Suprapubic skin (tissue), 4 donors: Measurements from ENCODE around the gene PAIP2. TPM values are rescaled to one million over a fixed set of nuclear protein-coding genes. Genes with fewer than 3 reads are reported as not detected.

Experiments
- DNase-seq, 2 donors: peaks; one replicate each; pipeline ENCODE4 v3.0.0-alpha.2; 2019; ENCODE audit warnings: low spot score in 2 of 2
- H3K27ac ChIP-seq: fragments of 200-600 bp; sonication (generic); one replicate; pipeline ENCODE4 v1.5.1; 2019
- H3K27me3 ChIP-seq: fragments of 200-600 bp; sonication (generic); one replicate; pipeline ENCODE4 v1.5.1; 2019
- H3K36me3 ChIP-seq: fragments of 200-600 bp; sonication (generic); one replicate; pipeline ENCODE4 v1.5.1; 2019
- H3K4me1 ChIP-seq: fragments of 200-600 bp; sonication (generic); one replicate; pipeline ENCODE4 v1.5.1; 2019
- H3K4me3 ChIP-seq: fragments of 200-600 bp; sonication (generic); one replicate; pipeline ENCODE4 v1.5.1; 2019; ENCODE audit warnings: mild to moderate bottlenecking
- H3K9me3 ChIP-seq: fragments of 200-600 bp; sonication (generic); one replicate; pipeline ENCODE4 v1.5.1; 2019
- EP300 ChIP-seq: sonication (generic); formaldehyde crosslinking; IDR thresholded peaks from one replicate; pipeline ENCODE4 v1.6.1; 2017; ENCODE audit warnings: antibody characterized with exemption
- POLR2A ChIP-seq, 2 donors: fragments of 450-650 bp; IDR thresholded peaks; one replicate each; pipeline ENCODE4 v1.6.1; 2017; ENCODE audit warnings: antibody characterized with exemption in 2 of 2, mild to moderate bottlenecking in 2 of 2, moderate library complexity in 2 of 2
- POLR2AphosphoS5 ChIP-seq, 3 donors: sonication (generic); formaldehyde crosslinking; IDR thresholded peaks; one replicate each; pipeline ENCODE4 v1.6.1; 2017; ENCODE audit warnings: antibody characterized with exemption in 3 of 3
- WGBS: methylation state at CpG from one replicate; pipeline ENCODE4 v1.1.5; 2018; 5-methylcytosine and 5-hydroxymethylcytosine counted together
- total RNA-seq, 4 donors: library from RNA; depleted of rRNA; stranded (reverse); fragments of >200 nt; gene quantifications; one replicate each; pipeline ENCODE4 v1.1.0, GENCODE V29; 2016
- TF ChIP-seq, protein P1 (sequence below), 2 donors: fragments of 200-600 bp in 1 of 2; fragments of 450-650 bp in 1 of 2; sonication (generic) in 1 of 2; IDR thresholded peaks; one replicate each; pipeline ENCODE4 v1.5.1; 2016 to 2019; ENCODE audit warnings: antibody characterized with exemption in 2 of 2, mild to moderate bottlenecking in 1 of 2, moderate library complexity in 1 of 2

PAIP2 gene
- total RNA-seq, 4 donors from 2014 or later: 50.3 to 71.0 (median 53.5) TPM

DNA sequence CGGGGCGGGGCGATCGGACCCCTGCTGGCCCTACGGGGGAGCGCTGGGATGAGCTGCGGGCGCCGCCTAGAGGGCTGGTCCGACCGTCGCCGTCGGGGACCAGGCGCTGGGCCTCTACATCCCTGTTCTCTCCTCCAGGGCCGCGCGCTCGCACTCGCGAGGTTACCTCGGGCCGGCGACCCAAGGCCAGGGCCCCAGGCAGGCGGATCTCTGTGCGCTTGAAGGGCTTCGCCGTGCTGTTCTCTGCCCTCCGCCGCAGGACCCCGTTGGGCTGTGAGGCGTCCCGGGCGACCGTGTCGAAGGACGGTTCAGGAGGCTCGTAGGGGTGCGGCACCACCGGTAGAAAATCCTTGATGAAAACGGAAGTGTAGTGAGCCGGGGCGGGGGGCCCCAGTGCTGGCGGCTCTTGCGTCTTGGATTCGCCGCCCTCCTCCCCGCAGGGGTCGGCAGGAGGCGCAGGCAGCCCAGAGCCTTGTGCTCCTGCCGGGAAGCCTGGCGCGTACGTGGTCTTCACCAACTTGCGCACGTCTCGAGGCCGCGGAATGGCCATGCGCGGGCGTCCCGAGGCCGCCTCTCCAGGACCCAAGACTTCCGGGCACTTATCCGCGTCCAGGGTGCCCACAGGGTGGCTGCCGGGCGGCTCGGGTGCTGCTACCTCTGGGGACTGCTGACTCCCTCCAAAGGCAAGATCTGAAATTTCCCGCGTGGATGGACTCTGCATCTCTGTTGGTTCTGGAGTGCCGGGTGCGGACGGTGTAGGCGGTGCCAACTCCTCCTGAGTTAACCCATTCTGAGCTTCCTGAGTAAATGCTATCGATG is 51.2 kb downstream of the PAIP2 start:
- no peak for TF ChIP-seq POLR2AphosphoS5 (IDR thresholded peaks at IDR 0.05)
- TF ChIP-seq, protein P1, sequence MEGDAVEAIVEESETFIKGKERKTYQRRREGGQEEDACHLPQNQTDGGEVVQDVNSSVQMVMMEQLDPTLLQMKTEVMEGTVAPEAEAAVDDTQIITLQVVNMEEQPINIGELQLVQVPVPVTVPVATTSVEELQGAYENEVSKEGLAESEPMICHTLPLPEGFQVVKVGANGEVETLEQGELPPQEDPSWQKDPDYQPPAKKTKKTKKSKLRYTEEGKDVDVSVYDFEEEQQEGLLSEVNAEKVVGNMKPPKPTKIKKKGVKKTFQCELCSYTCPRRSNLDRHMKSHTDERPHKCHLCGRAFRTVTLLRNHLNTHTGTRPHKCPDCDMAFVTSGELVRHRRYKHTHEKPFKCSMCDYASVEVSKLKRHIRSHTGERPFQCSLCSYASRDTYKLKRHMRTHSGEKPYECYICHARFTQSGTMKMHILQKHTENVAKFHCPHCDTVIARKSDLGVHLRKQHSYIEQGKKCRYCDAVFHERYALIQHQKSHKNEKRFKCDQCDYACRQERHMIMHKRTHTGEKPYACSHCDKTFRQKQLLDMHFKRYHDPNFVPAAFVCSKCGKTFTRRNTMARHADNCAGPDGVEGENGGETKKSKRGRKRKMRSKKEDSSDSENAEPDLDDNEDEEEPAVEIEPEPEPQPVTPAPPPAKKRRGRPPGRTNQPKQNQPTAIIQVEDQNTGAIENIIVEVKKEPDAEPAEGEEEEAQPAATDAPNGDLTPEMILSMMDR (IDR thresholded peaks at IDR 0.05): peak; percentile 3 to 59
- TF ChIP-seq EP300: no peak
- peak in 1 of 2 donors; percentile 81 for DNase-seq
- H3K9me3 ChIP-seq: no peaks in the 10 kb centered on the region
- 2% methylated on average over 24 of the region's 77 CpGs for WGBS
- peak overlapping the region; percentile 56 for H3K4me3 ChIP-seq
- no peaks in the 10 kb centered on the region for H3K36me3 ChIP-seq
- H3K4me1 ChIP-seq: peaks cover 50% of the 10 kb centered on the region
- no peak overlapping the region for H3K27ac ChIP-seq
- peaks cover 25% of the 10 kb centered on the region for H3K27me3 ChIP-seq

DNA sequence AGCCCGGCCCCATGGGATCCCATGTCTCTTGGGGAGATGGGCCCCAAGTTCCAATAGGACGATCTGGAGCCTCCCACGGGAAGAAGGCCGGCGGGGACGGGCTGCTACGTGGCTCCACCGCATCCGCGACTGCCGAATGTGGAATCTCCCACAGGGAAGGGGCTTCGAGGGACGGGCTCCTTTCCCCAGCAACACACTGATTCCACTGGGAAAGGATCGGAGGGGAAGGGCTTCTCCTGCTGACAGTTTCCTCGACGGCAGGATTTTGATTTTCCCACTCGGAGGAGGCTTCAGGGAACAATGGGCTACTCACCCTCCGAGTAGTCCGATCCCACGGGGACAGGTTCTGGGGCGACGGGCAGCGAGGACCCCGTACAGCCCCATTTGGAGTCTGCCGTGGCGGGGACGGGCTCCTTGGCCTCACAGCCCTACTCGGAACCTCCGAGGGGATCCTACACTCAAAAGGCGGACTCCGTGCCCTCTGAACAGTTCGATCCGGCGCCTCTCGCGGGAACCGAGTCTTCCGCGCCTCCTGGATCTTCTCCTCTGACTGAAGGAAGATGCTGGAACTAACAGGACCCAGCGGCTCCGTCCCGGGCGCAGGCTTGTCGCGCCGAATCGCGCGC is 52.0 kb downstream of the PAIP2 start:
- peak in 1 of 2 donors; percentile 79 for DNase-seq
- 40% methylated on average over 1 of the region's 49 CpGs for WGBS
- Histone ChIP-seq H3K4me3 (peak overlapping the region; percentile 56), H3K27ac (no peak overlapping the region), H3K4me1 (peaks cover 44% of the 10 kb centered on the region), H3K27me3 (peaks cover 25% of the 10 kb centered on the region), H3K36me3 (no peaks in the 10 kb centered on the region), H3K9me3 (no peaks in the 10 kb centered on the region)
- TF ChIP-seq POLR2A (IDR thresholded peaks at IDR 0.05) (no peak), POLR2AphosphoS5 (IDR thresholded peaks at IDR 0.05) (no peak), EP300 (no peak)
- TF ChIP-seq, protein P1 (IDR thresholded peaks at IDR 0.05): no peak

DNA sequence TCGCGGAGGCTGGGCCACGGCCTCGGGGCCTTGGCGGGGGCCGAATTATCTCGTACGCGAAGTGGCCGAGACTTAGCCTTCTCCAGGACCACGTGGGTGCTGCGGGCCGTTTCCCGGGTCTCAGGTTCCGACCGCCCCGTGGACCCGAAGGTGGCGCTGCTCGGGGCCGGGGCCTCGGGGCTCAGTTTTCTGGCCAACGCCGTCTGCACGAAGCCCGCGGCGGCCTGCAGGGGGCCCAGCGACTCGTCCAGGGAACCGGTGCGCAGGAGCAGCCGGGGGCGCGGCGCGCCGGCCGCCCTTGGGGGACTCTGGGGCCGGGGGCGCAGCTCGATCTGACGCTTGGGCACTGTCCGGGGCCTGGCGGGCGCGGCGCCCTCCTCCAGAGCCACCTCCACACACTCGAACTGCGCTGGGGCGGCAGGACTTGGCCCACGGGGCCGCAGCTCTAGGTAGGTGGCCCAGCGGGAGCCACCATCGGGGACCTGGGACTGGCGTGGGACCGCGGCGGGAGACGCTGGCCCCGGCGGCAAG is 52.5 kb downstream of the PAIP2 start:
- peaks cover 25% of the 10 kb centered on the region for H3K27me3 ChIP-seq
- H3K27ac ChIP-seq: no peak overlapping the region
- no peaks in the 10 kb centered on the region for H3K9me3 ChIP-seq
- WGBS: 0% methylated on average over 15 of the region's 62 CpGs
- H3K36me3 ChIP-seq: no peaks in the 10 kb centered on the region
- peak in 1 of 2 donors; percentile 76 for DNase-seq
- H3K4me1 ChIP-seq: peaks cover 43% of the 10 kb centered on the region
- TF ChIP-seq EP300 (no peak), POLR2AphosphoS5 (IDR thresholded peaks at IDR 0.05) (no peak), POLR2A (IDR thresholded peaks at IDR 0.05) (no peak)
- TF ChIP-seq, protein P1 (IDR thresholded peaks at IDR 0.05): no peak
- H3K4me3 ChIP-seq: peak overlapping the region; percentile 56

DNA sequence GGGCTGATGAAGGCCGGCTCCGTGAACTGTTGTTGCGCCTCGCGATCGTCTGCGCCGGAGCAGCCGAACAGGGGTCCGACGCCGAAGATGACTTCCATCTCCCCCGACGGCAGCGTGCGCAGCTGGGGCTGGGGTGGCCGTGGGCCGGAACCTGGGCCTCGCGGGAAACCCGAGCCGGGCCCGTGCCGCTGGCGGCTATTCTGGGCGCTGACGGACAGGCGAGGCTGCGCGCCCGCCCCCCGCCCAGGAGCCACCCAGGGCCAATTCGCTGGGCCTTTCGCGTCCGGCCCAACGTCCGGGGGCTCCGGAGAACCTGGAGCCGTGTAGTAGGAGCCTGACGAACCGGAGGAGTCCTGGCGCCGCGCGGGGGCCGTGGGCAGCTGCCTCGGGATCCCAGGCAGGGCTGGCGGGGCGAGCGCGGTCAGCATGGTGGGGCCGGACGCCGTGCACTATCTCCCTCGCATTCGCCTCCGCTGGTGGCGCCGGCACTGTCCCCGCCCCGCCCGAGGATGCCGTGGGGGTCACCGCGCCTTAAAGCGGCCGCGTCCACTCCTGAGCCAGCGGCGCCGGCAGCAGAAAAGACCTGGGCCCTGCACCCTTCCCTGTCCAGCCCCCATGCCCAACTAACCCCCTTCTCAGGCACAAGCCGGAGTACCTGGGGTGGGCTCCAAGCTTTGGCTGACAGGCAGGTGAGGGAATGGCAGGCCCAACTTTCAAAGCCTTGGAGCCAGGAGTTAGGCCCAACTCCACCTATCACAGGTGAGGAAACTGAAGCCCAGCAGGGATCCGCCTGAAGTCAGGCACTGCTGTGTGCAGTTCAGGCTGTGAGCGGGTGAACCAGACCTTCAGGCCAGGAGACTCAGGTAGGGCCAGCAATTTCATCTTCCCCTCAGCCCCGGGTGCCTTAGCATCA is 53.3 kb downstream of the PAIP2 start, which contains the start of gene PROB1:
TSS of gene PROB1 (minus strand) at position 451 of the 913 bp plus-strand sequence. CDS start at position 428, 23 bp downstream.
- Histone ChIP-seq H3K4me3 (peak within 1 kb of the TSS; percentile 56), H3K27me3 (peaks cover 25% of the 10 kb centered on the region), H3K27ac (no peak within 1 kb of the TSS), H3K36me3 (no peaks in the 10 kb centered on the region), H3K9me3 (no peaks in the 10 kb centered on the region), H3K4me1 (peaks cover 43% of the 10 kb centered on the region)
- peak in 1 of 2 donors; percentile 79 for DNase-seq
- WGBS: 96% methylated on average over 4 of the region's 76 CpGs
- TF ChIP-seq, protein P1 (IDR thresholded peaks at IDR 0.05): no peak
- TF ChIP-seq POLR2AphosphoS5 (IDR thresholded peaks at IDR 0.05) (no peak), POLR2A (IDR thresholded peaks at IDR 0.05) (no peak), EP300 (no peak)
